Measurements from ENCODE around the gene APBA2. TPM values are rescaled to one million over a fixed set of nuclear protein-coding genes. Genes with fewer than 3 reads are reported as not detected.

Gene APBA2
- total RNA-seq, 1 experiment from 2014 or later, result 0.31 TPM

- ChIA-PET POLR2A (no interaction called here), CTCF (no interaction called here)
- no peaks in the 10 kb centered on the region for H3K4me1 ChIP-seq (ENCODE audit: control insufficient read depth, insufficient read depth, low read length)
- no peak for ATAC-seq
- H3K9me3 ChIP-seq (ENCODE audit: control insufficient read depth, insufficient read depth, low read depth, low read length), result no peaks in the 10 kb centered on the region
- TF ChIP-seq SIN3A (IDR thresholded peaks at IDR 0.05; ENCODE audit: borderline replicate concordance, insufficient read depth, low read depth, low read length) (no peak), TCF7L2 (IDR thresholded peaks at IDR 0.05; ENCODE audit: low read depth, low read length) (no peak), CTCF (IDR thresholded peaks at IDR 0.05) (no peak), POLR2AphosphoS5 (IDR thresholded peaks at IDR 0.05; ENCODE audit: low read depth, low read length) (no peak), REST (IDR thresholded peaks at IDR 0.05; ENCODE audit: insufficient read depth in 1 of 2, low read depth in 2 of 2, low read length in 1 of 2) (no peak)
- in situ Hi-C loops (cut with HindIII; ENCODE audit: low pct_unique_long_range_greater_than_20kb, low sequenced_read_pairs) (no loop called here), intact Hi-C loops (cut with micrococcal nuclease; ENCODE audit: unreplicated experiment) (no loop called here)
- no peak for DNase-seq (ENCODE audit: low read depth, low spot score)
- no peaks in the 10 kb centered on the region for H3K36me3 ChIP-seq (ENCODE audit: control insufficient read depth, insufficient read depth, low read length)
- H3K4me3 ChIP-seq (ENCODE audit: low read depth in 2 of 2, low read length in 2 of 2), result no peak overlapping the region
- no TSS peak for BruUV-seq (replicated peaks)
- H3K27me3 ChIP-seq (ENCODE audit: control insufficient read depth, insufficient read depth, low read length), result no peaks in the 10 kb centered on the region
- H3K27ac ChIP-seq (ENCODE audit: low read length), result no peak overlapping the region
Measured at GRCh38 chr15:28918141-28918983, 32.6 kb downstream of the APBA2 start.

GRCh38 chr15:28919201-28919635 is 33.4 kb downstream of the APBA2 start:
- BruUV-seq (replicated peaks), result no TSS peak
- Histone ChIP-seq H3K27me3 (ENCODE audit: control insufficient read depth, insufficient read depth, low read length) (no peaks in the 10 kb centered on the region), H3K36me3 (ENCODE audit: control insufficient read depth, insufficient read depth, low read length) (no peaks in the 10 kb centered on the region), H3K4me1 (ENCODE audit: control insufficient read depth, insufficient read depth, low read length) (no peaks in the 10 kb centered on the region), H3K27ac (ENCODE audit: low read length) (no peak overlapping the region), H3K9me3 (ENCODE audit: control insufficient read depth, insufficient read depth, low read depth, low read length) (no peaks in the 10 kb centered on the region), H3K4me3 (ENCODE audit: low read depth in 2 of 2, low read length in 2 of 2) (no peak overlapping the region)
- ChIA-PET POLR2A (no interaction called here), CTCF (no interaction called here)
- intact Hi-C loops (cut with micrococcal nuclease; ENCODE audit: unreplicated experiment), result no loop called here
- ATAC-seq (no peak), DNase-seq (ENCODE audit: low read depth, low spot score) (no peak)
- in situ Hi-C loops (cut with HindIII; ENCODE audit: low pct_unique_long_range_greater_than_20kb, low sequenced_read_pairs), result no loop called here
- TF ChIP-seq REST (IDR thresholded peaks at IDR 0.05; ENCODE audit: insufficient read depth in 1 of 2, low read depth in 2 of 2, low read length in 1 of 2), result no peak
- TF ChIP-seq SIN3A (IDR thresholded peaks at IDR 0.05; ENCODE audit: borderline replicate concordance, insufficient read depth, low read depth, low read length), result no peak
- no peak for TF ChIP-seq CTCF (IDR thresholded peaks at IDR 0.05)
- no peak for TF ChIP-seq POLR2AphosphoS5 (IDR thresholded peaks at IDR 0.05; ENCODE audit: low read depth, low read length)
- TF ChIP-seq TCF7L2 (IDR thresholded peaks at IDR 0.05; ENCODE audit: low read depth, low read length), result no peak
